ENCODE data around the gene PRC1. TPM values are rescaled to one million over a fixed set of nuclear protein-coding genes. Genes with fewer than 3 reads are reported as not detected.
A peak's percentile ranks its signal among the peaks of the same experiment; 100 is the strongest.

PRC1 gene
- total and polyA plus RNA-seq, 8 donors: 10.4 to 137 (median 66.1) TPM

- TF ChIP-seq CTCF (IDR thresholded peaks at IDR 0.05): peak in 1 of 2 donors; percentile 51
- intact Hi-C loops (cut with DNase I): no loop called here
- DNase-seq (no peak), ATAC-seq (no peak)
- H3K9me3 ChIP-seq: no peaks in the 10 kb centered on the region
- H3K27ac ChIP-seq: peak overlapping the region; percentile 90 to 96
- peaks cover 36 to 82% of the 10 kb centered on the region in 2 donors for H3K4me1 ChIP-seq
- no peaks in the 10 kb centered on the region for H3K27me3 ChIP-seq
- H3K36me3 ChIP-seq: peaks cover 0 to 3% of the 10 kb centered on the region in 2 donors
- H3K4me3 ChIP-seq: peak overlapping the region; percentile 57 to 69
Measured at GRCh38 chr15:90932660-90932991, 61.7 kb downstream of the PRC1 start.

- H3K4me1 ChIP-seq: peaks cover 36 to 82% of the 10 kb centered on the region in 2 donors
- DNase-seq (peak; percentile 79 to 100 (median 90)), ATAC-seq (peak; percentile 67)
- peak within 1 kb of the TSS; percentile 90 to 96 for H3K27ac ChIP-seq
- TF ChIP-seq CTCF (IDR thresholded peaks at IDR 0.05): peak; percentile 95 to 99
- H3K27me3 ChIP-seq: no peaks in the 10 kb centered on the region
- H3K9me3 ChIP-seq: no peaks in the 10 kb centered on the region
- H3K36me3 ChIP-seq: no peaks in the 10 kb centered on the region
- peak within 1 kb of the TSS; percentile 57 to 69 for H3K4me3 ChIP-seq
- intact Hi-C loops (cut with DNase I): no loop called here
Measured at GRCh38 chr15:90931828-90932659, 62.3 kb downstream of the PRC1 start, which contains the start of gene HDDC3. Gene HDDC3 (minus strand): TSS chr15:90932549. CDS start chr15:90932540, 9 bp downstream.

DNA sequence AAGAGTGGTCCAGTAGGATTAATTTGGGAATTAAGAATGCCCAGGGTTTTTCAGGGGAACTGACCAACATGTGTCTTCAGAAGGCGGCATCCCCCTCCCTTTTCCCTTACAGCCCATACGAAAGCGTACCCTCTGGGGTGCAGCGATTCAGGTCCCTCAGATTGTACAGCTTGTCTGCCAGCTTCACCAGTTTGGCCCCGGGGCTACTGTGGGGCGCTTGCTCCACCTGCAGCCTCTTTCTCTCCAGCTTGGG lies 62.8 kb downstream of the PRC1 start:
- Histone ChIP-seq H3K27me3 (no peaks in the 10 kb centered on the region), H3K27ac (peak overlapping the region; percentile 90 to 96), H3K9me3 (no peaks in the 10 kb centered on the region), H3K4me3 (peak overlapping the region in 1 of 2 donors; percentile 69), H3K36me3 (no peaks in the 10 kb centered on the region), H3K4me1 (peaks cover 33 to 76% of the 10 kb centered on the region in 2 donors)
- no peak for TF ChIP-seq CTCF (IDR thresholded peaks at IDR 0.05)
- intact Hi-C loops (cut with DNase I): no loop called here
- ATAC-seq (no peak), DNase-seq (no peak)

DNA sequence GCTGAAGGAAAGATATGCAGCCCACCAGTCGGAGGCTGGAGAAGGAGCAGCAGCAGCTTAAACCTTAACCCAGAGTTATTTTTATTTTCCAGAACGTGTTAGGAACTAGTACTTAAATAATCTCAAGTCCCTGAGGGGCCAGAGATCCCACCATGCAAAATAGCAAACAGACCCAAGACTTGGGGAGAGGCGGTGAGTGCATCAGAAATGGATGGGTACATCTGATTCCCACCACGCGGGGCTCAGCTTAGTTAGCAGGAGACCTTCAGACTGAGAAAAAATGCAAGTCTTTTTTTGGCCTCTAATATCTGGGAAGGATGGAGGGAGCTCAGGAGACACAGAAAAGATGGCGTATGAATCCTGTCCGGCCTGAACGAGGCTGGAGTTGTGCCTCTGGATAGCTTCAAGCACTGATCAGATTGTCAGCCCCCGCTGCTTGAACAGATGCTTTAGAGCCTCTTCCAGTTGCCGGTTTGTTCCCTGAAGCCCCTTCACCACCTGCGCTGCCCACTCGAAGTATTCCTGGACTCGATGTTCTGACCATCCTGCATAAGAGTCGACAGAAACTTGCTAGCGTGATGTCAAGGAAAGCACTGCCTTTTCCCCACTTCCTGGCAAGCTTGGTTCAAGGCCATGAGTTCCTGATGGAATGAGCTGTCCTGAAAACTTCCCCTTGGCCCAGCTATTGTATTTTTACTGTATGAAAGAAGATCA lies 63.3 kb downstream of the PRC1 start:
- Histone ChIP-seq H3K9me3 (no peaks in the 10 kb centered on the region), H3K4me3 (peak overlapping the region in 1 of 2 donors; percentile 69), H3K27me3 (no peaks in the 10 kb centered on the region), H3K36me3 (no peaks in the 10 kb centered on the region), H3K27ac (peak overlapping the region; percentile 90 to 96), H3K4me1 (peaks cover 28 to 72% of the 10 kb centered on the region in 2 donors)
- intact Hi-C loops (cut with DNase I): no loop called here
- ATAC-seq (no peak), DNase-seq (no peak)
- TF ChIP-seq CTCF (IDR thresholded peaks at IDR 0.05): no peak

Data from left lung (tissue), 10 donors.